Activated CD8-positive, alpha-beta T cell treated with anti-CD3 and anti-CD28 coated beads for 36 hours (primary cell): ENCODE data around the gene PTPRB. TPM values are rescaled to one million over a fixed set of nuclear protein-coding genes. Genes with fewer than 3 reads are reported as not detected.

Source experiments
- ATAC-seq: fragments of 200-7000 bp; cut with Tn5 transposase; one replicate; pipeline ENCODE4 v1.10.0; 2021; ENCODE audit warnings: mild to moderate bottlenecking, moderate library complexity
- CTCF ChIA-PET: fragments of 350-600 bp; sonication (Branson Sonifier 250); formaldehyde crosslinking; loops from one replicate; lab custom pipeline; 2021; ENCODE audit warnings: antibody characterized with exemption; lab: Charles Lee
- POLR2A ChIA-PET: fragments of 350-600 bp; sonication (Branson Sonifier 250); formaldehyde crosslinking; loops from one replicate; lab custom pipeline; 2021; ENCODE audit warnings: antibody characterized with exemption; lab: Charles Lee
- DNase-seq: peaks from one replicate; pipeline ENCODE4 v3.0.0-alpha.2; 2020
- H3K27ac Mint-ChIP-seq: one replicate; pipeline ENCODE4 v1.8.0; 2021; ENCODE audit warnings: mild to moderate bottlenecking, mixed read lengths
- H3K27me3 Mint-ChIP-seq: one replicate; pipeline ENCODE4 v1.8.0; 2021; ENCODE audit warnings: mixed read lengths
- H3K36me3 Mint-ChIP-seq: one replicate; pipeline ENCODE4 v1.8.0; 2021; ENCODE audit warnings: low read depth, mixed read lengths
- H3K4me1 Mint-ChIP-seq: one replicate; pipeline ENCODE4 v1.8.0; 2021; ENCODE audit warnings: low read depth, mixed read lengths
- H3K4me3 Mint-ChIP-seq: one replicate; pipeline ENCODE4 v1.8.0; 2021; ENCODE audit warnings: mild to moderate bottlenecking, moderate library complexity, mixed read lengths
- H3K9me3 Mint-ChIP-seq: one replicate; pipeline ENCODE4 v1.8.0; 2021; ENCODE audit warnings: mixed read lengths
- intact Hi-C: fragments of 100-400 bp; cut with micrococcal nuclease; formaldehyde crosslinking; loops from one replicate; pipeline ENCODE4 v1.10.0; 2022
- total RNA-seq, 2 experiments: library from RNA; stranded (reverse); gene quantifications; one replicate each; pipeline ENCODE4 v1.2.3, GENCODE V29; 2021
- TF ChIP-seq, protein P1 (sequence below): fragments of 200-600 bp; IDR thresholded peaks from one replicate; pipeline ENCODE4 v1.8.0; 2022; ENCODE audit warnings: antibody characterized with exemption, mild to moderate bottlenecking

The PTPRB gene
- total RNA-seq, 2 experiments from 2014 or later, result not detected

DNA sequence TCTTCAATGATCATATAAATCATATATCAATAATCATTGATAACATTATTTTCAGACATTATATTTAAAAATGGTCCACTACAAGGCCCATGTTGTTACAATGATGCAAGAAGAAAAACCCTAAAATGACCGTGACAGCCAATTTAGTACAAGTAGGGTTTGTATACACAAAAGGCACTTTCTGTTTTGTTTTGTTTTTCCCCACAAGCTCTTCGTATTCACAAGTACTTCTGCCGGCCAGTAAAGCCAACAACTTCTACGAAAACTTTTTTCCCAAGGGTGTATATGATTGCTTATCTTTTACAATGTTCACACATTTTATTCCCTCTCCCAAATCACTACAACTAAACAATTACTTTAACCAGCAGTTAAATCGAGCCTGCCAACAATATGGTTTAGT lies 9.6 kb downstream of the PTPRB start:
- TF ChIP-seq, protein P1, sequence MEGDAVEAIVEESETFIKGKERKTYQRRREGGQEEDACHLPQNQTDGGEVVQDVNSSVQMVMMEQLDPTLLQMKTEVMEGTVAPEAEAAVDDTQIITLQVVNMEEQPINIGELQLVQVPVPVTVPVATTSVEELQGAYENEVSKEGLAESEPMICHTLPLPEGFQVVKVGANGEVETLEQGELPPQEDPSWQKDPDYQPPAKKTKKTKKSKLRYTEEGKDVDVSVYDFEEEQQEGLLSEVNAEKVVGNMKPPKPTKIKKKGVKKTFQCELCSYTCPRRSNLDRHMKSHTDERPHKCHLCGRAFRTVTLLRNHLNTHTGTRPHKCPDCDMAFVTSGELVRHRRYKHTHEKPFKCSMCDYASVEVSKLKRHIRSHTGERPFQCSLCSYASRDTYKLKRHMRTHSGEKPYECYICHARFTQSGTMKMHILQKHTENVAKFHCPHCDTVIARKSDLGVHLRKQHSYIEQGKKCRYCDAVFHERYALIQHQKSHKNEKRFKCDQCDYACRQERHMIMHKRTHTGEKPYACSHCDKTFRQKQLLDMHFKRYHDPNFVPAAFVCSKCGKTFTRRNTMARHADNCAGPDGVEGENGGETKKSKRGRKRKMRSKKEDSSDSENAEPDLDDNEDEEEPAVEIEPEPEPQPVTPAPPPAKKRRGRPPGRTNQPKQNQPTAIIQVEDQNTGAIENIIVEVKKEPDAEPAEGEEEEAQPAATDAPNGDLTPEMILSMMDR, result no peak
- H3K27me3 Mint-ChIP-seq, result peaks cover 9% of the 10 kb centered on the region
- CTCF ChIA-PET, result no interaction called here
- POLR2A ChIA-PET, result no interaction called here
- H3K4me1 Mint-ChIP-seq, result no peaks in the 10 kb centered on the region
- H3K36me3 Mint-ChIP-seq, result no peaks in the 10 kb centered on the region
- intact Hi-C loops, result no loop called here
- ATAC-seq (no peak), DNase-seq (no peak)
- H3K27ac Mint-ChIP-seq, result no peak overlapping the region
- H3K9me3 Mint-ChIP-seq, result no peaks in the 10 kb centered on the region
- no peak overlapping the region for H3K4me3 Mint-ChIP-seq

DNA sequence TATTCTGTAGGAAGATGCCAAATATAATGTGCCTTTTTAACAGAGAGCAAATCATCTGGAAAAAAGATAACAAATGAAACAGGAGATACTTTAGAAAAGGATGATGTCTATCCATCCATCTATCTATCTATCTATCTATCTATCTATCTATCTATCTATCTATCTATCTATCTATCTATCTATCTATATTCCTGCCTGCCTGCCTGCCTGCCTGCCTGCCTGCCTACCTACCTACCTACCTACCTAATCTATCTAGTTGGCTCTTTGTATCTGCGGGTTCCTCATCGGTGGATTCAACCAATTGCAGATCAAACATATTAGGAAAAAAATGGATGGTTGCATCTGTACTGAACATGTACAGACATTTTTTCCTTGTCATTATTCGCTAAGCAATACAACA lies 11.0 kb downstream of the PTPRB start:
- ChIA-PET CTCF (no interaction called here), POLR2A (no interaction called here)
- Mint-ChIP-seq H3K27ac (no peak overlapping the region), H3K27me3 (peaks cover 9% of the 10 kb centered on the region), H3K9me3 (no peaks in the 10 kb centered on the region), H3K4me1 (no peaks in the 10 kb centered on the region), H3K4me3 (no peak overlapping the region), H3K36me3 (no peaks in the 10 kb centered on the region)
- TF ChIP-seq, protein P1, result no peak
- intact Hi-C loops, result no loop called here
- no peak for ATAC-seq
- no peak for DNase-seq

- no peaks in the 10 kb centered on the region for H3K9me3 Mint-ChIP-seq
- H3K4me1 Mint-ChIP-seq, result no peaks in the 10 kb centered on the region
- H3K27me3 Mint-ChIP-seq, result peaks cover 8% of the 10 kb centered on the region
- CTCF ChIA-PET, result interaction anchor here (1.1 to 1.2 kb wide), 2 partner anchors 10 to 100 kb away, joined by 3 read pairs; no protein-coding TSS in a partner anchor
- no peak overlapping the region for H3K4me3 Mint-ChIP-seq
- POLR2A ChIA-PET, result no interaction called here
- DNase-seq, result no peak
- intact Hi-C loops, result no loop called here
- H3K27ac Mint-ChIP-seq, result no peak overlapping the region
- no peak for ATAC-seq
- no peaks in the 10 kb centered on the region for H3K36me3 Mint-ChIP-seq
- TF ChIP-seq, protein P1, result no peak
These were observed 17.6 kb downstream of the PTPRB start for GRCh38 chr12:70619471-70620152.

GRCh38 chr12:70618371-70618770 lies 18.9 kb downstream of the PTPRB start:
- POLR2A ChIA-PET, result interaction anchor here (0.9 kb wide), 1 partner anchor 18 kb away, joined by 3 read pairs; no protein-coding TSS in a partner anchor
- Mint-ChIP-seq H3K27me3 (peaks cover 10% of the 10 kb centered on the region), H3K4me1 (no peaks in the 10 kb centered on the region), H3K4me3 (no peak overlapping the region), H3K9me3 (no peaks in the 10 kb centered on the region), H3K27ac (no peak overlapping the region), H3K36me3 (no peaks in the 10 kb centered on the region)
- CTCF ChIA-PET, result no interaction called here
- DNase-seq (no peak), ATAC-seq (no peak)
- TF ChIP-seq, protein P1, result no peak
- intact Hi-C loops, result no loop called here

DNA sequence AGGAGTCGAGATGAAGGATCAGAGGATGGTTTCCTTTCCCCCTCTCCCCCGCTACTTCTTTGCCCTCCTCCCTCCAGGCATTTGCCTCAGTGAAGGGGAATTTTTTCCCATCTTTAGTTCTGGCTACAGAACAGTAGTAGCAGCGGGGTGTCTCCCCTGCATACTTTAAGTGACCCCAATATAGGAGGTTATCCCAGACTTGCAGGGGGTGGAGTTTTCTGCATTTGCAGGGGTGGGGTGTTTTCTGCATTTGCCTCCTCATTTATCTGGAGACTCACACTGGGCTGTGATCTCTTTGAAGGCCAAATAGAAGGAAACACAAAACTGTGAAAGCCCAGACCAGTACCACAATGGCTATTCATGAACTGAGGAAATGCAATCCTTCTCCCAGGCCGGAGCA lies 19.8 kb downstream of the PTPRB start:
- DNase-seq (no peak), ATAC-seq (no peak)
- intact Hi-C loops, result no loop called here
- no peak overlapping the region for H3K27ac Mint-ChIP-seq
- POLR2A ChIA-PET, result interaction anchor here (0.9 kb wide), 1 partner anchor 18 kb away, joined by 3 read pairs; no protein-coding TSS in a partner anchor
- no peak overlapping the region for H3K4me3 Mint-ChIP-seq
- H3K36me3 Mint-ChIP-seq, result no peaks in the 10 kb centered on the region
- H3K9me3 Mint-ChIP-seq, result no peaks in the 10 kb centered on the region
- CTCF ChIA-PET, result no interaction called here
- no peaks in the 10 kb centered on the region for H3K4me1 Mint-ChIP-seq
- TF ChIP-seq, protein P1, result no peak
- H3K27me3 Mint-ChIP-seq, result peaks cover 15% of the 10 kb centered on the region
